T-helper 17 cell (primary cell): ENCODE data around the gene BEND6. TPM values are rescaled to one million over a fixed set of nuclear protein-coding genes. Genes with fewer than 3 reads are reported as not detected.
"Not testable (repeated sequence)": the region's sequence is repeated elsewhere in the genome, so short reads cannot be mapped to it uniquely, and the experiment has no call there.

Experiments
- ATAC-seq: fragments of 150-1000 bp; cut with Tn5 transposase; 2 replicates; pipeline ENCODE4 v1.10.0; 2021; ENCODE audit warnings: mild to moderate bottlenecking, moderate library complexity
- DNase-seq, 3 donors: peaks; one replicate each; pipeline versions ENCODE4 v3.0.0 to v3.0.0-alpha.2; 2020 to 2021
- H3K9me3 ChIP-seq: one replicate; pipeline ENCODE4 v1.7.0; 2013; ENCODE audit warnings: low read length, mild to moderate bottlenecking; ENCODE audit not compliant: control insufficient read depth, poor library complexity, severe bottlenecking
- H3K27ac Mint-ChIP-seq: one replicate; pipeline ENCODE4 v1.8.0; 2022; ENCODE audit warnings: mild to moderate bottlenecking, moderate library complexity, mixed read lengths
- H3K27me3 Mint-ChIP-seq: one replicate; pipeline ENCODE4 v1.8.0; 2022; ENCODE audit warnings: mixed read lengths
- H3K36me3 Mint-ChIP-seq: one replicate; pipeline ENCODE4 v1.8.0; 2022; ENCODE audit warnings: low read depth, mixed read lengths
- H3K4me1 Mint-ChIP-seq: one replicate; pipeline ENCODE4 v1.8.0; 2022; ENCODE audit warnings: mild to moderate bottlenecking, mixed read lengths
- H3K4me3 Mint-ChIP-seq: one replicate; pipeline ENCODE4 v1.8.0; 2022; ENCODE audit warnings: mild to moderate bottlenecking, moderate library complexity, mixed read lengths
- total RNA-seq, 4 donors: library from RNA in 2 of 4; stranded (reverse) in 2 of 4; gene quantifications; one replicate each; pipeline ENCODE4 v1.2.3 and lab custom pipeline; 2022 to 2026

Gene BEND6
- total RNA-seq, 2 donors from 2014 or later: not detected

- Mint-ChIP-seq H3K4me3 (no peak overlapping the region), H3K27ac (no peak overlapping the region), H3K27me3 (peaks cover 36% of the 10 kb centered on the region), H3K4me1 (no peaks in the 10 kb centered on the region), H3K36me3 (no peaks in the 10 kb centered on the region)
- DNase-seq: no peak
- H3K9me3 ChIP-seq: peaks cover 3% of the 10 kb centered on the region
- no peak for ATAC-seq
These were observed 74.3 kb downstream of the BEND6 start for GRCh38 chr6:57029213-57029612.

DNA sequence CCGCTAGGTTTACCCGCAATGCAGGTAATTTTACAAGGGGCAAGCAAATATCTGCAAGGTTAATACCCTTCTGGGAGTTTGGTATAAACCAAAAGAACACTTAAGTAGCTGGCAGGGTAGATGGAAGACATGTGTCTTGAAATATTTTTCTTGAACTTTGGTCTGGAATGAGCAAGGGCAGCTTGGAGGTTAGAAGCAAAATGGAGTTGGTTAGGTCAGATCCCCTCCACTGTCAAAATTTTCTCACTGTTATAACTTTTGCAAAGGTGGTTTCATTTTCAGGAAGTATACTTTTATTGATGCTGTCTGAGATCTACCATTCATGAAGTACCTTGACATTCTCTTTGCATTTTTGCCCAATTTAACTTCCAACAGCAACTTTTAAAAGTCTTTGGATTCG lies 78.3 kb downstream of the BEND6 start:
- H3K27me3 Mint-ChIP-seq: peaks cover 68% of the 10 kb centered on the region
- H3K36me3 Mint-ChIP-seq: no peaks in the 10 kb centered on the region
- no peaks in the 10 kb centered on the region for H3K4me1 Mint-ChIP-seq
- no peaks in the 10 kb centered on the region for H3K9me3 ChIP-seq
- H3K4me3 Mint-ChIP-seq: no peak overlapping the region
- DNase-seq: no peak
- no peak overlapping the region for H3K27ac Mint-ChIP-seq
- no peak for ATAC-seq

GRCh38 chr6:57035549-57035948 lies 80.6 kb downstream of the BEND6 start:
- H3K4me3 Mint-ChIP-seq: no peak overlapping the region
- peaks cover 76% of the 10 kb centered on the region for H3K27me3 Mint-ChIP-seq
- H3K9me3 ChIP-seq: no peaks in the 10 kb centered on the region
- no peak overlapping the region for H3K27ac Mint-ChIP-seq
- no peaks in the 10 kb centered on the region for H3K36me3 Mint-ChIP-seq
- no peak for ATAC-seq
- no peaks in the 10 kb centered on the region for H3K4me1 Mint-ChIP-seq
- no peak for DNase-seq

DNA sequence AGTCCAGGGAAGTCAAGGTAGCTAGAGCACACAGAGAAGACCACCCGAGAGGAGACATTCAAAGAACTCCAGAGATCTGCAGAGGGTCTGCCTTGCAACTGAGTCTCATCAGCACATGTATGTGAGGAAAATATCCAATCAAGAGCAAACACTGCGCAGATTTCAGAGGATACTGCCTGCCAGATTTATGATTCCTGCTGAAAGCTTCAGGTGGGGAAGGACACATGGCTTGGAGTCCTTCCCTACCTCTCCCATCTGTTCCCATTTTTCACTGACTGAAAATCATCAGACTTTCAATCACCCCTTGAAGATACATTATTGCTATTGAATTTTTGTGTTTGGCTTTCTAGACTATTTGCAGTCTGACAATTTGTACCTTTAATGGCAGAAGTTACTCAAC lies 84.0 kb downstream of the BEND6 start:
- H3K36me3 Mint-ChIP-seq: no peaks in the 10 kb centered on the region
- H3K4me3 Mint-ChIP-seq: no peak overlapping the region
- peaks cover 75% of the 10 kb centered on the region for H3K27me3 Mint-ChIP-seq
- H3K4me1 Mint-ChIP-seq: no peaks in the 10 kb centered on the region
- no peak overlapping the region for H3K27ac Mint-ChIP-seq
- H3K9me3 ChIP-seq: no peaks in the 10 kb centered on the region
- ATAC-seq: no peak
- no peak for DNase-seq

GRCh38 chr6:57040011-57040410 lies 85.1 kb downstream of the BEND6 start:
- no peaks in the 10 kb centered on the region for H3K9me3 ChIP-seq
- Mint-ChIP-seq H3K27me3 (peaks cover 74% of the 10 kb centered on the region), H3K27ac (no peak overlapping the region), H3K4me3 (no peak overlapping the region), H3K36me3 (no peaks in the 10 kb centered on the region), H3K4me1 (no peaks in the 10 kb centered on the region)
- ATAC-seq: no peak
- no peak for DNase-seq

GRCh38 chr6:57044061-57044460 lies 89.2 kb downstream of the BEND6 start:
- H3K4me1 Mint-ChIP-seq: peaks cover 12% of the 10 kb centered on the region

DNA sequence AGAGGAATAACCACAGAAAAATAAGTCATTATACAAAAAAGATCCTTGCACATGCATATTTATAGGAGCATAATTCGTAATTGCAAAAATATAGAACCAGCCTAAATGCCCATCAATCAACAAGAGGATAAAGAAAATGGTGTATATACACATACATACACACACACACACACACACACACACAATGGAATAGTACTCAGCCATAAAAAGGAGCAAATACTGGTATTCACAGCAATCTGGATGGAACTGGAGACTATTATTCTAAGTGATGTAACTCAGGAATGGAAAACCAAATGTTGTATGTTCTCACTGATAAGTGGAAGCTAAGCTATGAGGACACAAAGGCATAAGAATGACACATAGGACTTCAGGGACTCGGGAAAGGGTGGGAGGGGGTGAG lies 89.7 kb downstream of the BEND6 start:
- H3K27ac Mint-ChIP-seq: no peak overlapping the region
- H3K4me3 Mint-ChIP-seq: no peak overlapping the region
- peaks cover 2% of the 10 kb centered on the region for H3K36me3 Mint-ChIP-seq
- no peaks in the 10 kb centered on the region for H3K9me3 ChIP-seq
- ATAC-seq: no peak
- H3K27me3 Mint-ChIP-seq: peaks cover 34% of the 10 kb centered on the region
- no peak for DNase-seq
- peaks cover 16% of the 10 kb centered on the region for H3K4me1 Mint-ChIP-seq

More at GRCh38 chr6:57044061-57044460, 89.2 kb downstream of the BEND6 start:
- not testable (repeated sequence) for H3K9me3 ChIP-seq, DNase-seq, H3K36me3 Mint-ChIP-seq, ATAC-seq, H3K4me3 Mint-ChIP-seq, H3K27ac Mint-ChIP-seq
- H3K27me3 Mint-ChIP-seq: peaks cover 39% of the 10 kb centered on the region

DNA sequence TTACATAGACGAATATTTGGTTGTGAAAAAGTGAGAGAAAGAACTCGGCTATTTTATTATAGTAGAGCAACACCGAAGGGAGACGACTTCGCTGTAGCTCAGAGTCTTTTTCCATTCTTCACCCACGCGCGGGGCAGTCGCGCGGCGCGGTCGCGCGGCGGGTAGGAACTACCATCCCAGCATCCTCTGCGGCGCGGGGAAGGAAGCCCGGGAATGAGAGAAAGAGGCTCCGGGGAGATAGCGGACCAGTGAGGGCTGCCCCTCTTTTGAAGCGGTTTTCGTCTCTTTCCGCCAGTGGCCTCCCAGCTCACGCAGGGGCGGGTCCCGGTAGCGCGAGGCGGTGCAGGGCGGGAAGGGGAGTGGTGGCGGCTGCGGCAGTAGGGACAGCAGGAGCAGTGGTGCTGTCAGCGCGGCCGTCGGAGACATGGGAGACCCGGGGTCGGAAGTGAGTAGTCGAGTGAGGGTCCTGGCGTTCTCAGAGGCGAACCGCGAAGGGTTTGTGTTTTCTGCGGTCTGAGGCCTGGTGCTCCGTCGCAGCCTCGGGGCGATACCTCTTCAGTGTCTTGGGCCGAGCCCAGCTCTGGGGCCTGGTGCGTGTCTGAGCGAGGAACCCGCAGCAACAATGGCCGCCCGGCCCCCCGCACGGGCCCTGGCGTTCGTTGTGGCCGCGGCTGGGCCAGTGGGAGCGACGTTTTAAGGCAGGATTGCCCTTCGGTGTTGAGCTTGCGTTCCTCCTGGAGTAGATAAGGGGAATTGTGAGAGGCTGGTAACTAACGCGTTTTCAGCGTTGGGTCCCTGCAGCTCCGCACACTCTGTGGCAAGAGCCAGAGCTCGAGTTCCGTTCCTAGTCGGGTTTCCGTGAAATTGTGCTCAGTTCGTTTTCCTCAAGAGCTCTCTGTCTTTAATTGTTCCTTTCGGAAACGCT lies 91.7 kb downstream of the BEND6 start, which contains the start of gene KIAA1586:
Gene KIAA1586, plus strand, starts transcription at position 362 of the 925 bp plus-strand sequence. Its CDS starts 63 bp downstream, at position 425.
- peaks cover 19% of the 10 kb centered on the region for H3K4me1 Mint-ChIP-seq
- peak within 1 kb of the TSS; percentile 96 for H3K4me3 Mint-ChIP-seq
- not testable (repeated sequence) for H3K9me3 ChIP-seq, H3K36me3 Mint-ChIP-seq
- DNase-seq (peak; percentile 61 to 73 (median 66)), ATAC-seq (peak; percentile 91)
- H3K27ac Mint-ChIP-seq: peak within 1 kb of the TSS; percentile 93
- H3K27me3 Mint-ChIP-seq: peaks cover 14% of the 10 kb centered on the region

GRCh38 chr6:57047257-57047585 lies 92.3 kb downstream of the BEND6 start:
- H3K36me3 Mint-ChIP-seq: not testable (repeated sequence)

DNA sequence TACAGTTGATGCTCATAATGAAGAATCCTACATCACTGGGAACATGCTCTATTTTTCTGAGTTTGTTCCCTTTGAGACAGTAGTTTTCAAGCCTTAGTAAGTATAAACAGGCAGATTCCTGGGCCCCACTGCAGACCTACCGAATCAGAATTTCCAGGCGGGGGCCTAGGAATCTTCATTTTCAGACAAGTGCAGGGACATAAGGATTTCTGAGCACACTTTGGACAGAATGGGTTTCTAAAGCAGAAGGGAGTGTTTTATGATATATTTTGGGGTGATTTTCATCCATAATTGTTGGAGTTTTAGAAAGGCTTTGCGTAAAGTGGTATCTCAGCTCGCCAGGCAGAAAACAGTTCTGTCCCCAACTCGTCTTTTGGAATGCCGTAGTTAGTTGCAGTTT lies 93.0 kb downstream of the BEND6 start:
- not testable (repeated sequence) for H3K27ac Mint-ChIP-seq, DNase-seq, H3K9me3 ChIP-seq, ATAC-seq, H3K36me3 Mint-ChIP-seq
- H3K4me3 Mint-ChIP-seq: peak overlapping the region; percentile 73
- H3K4me1 Mint-ChIP-seq: peaks cover 19% of the 10 kb centered on the region
- peaks cover 10% of the 10 kb centered on the region for H3K27me3 Mint-ChIP-seq

More at GRCh38 chr6:57047257-57047585, 92.3 kb downstream of the BEND6 start:
- DNase-seq, H3K4me3 Mint-ChIP-seq, H3K9me3 ChIP-seq, H3K27ac Mint-ChIP-seq: not testable (repeated sequence)
- Mint-ChIP-seq H3K4me1 (peaks cover 19% of the 10 kb centered on the region), H3K27me3 (peaks cover 10% of the 10 kb centered on the region)
- ATAC-seq: peak; percentile 47

DNA sequence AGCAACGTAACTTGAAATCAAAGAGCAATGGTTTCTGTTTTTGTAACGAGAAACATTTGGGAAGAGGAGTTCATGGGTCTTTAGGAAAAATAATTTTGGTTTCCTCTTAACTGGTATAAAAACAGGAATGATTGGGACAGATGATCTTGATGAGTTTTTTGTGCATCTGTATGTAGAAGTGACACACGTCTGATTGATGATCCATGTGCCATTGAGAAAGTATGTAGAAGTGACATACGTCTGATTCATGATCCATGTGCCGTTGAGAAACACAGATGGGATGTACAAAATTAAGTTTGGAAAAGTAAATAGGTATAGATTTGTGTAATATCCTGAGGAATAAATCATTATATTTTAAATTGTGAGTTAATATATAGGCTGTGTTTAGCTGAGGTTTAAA lies 93.7 kb downstream of the BEND6 start:
- Mint-ChIP-seq H3K4me3 (peak overlapping the region; percentile 73), H3K4me1 (peaks cover 21% of the 10 kb centered on the region), H3K27ac (no peak overlapping the region), H3K27me3 (peaks cover 9% of the 10 kb centered on the region), H3K36me3 (peaks cover 4% of the 10 kb centered on the region)
- ATAC-seq (no peak), DNase-seq (no peak)
- H3K9me3 ChIP-seq: no peaks in the 10 kb centered on the region

- no peaks in the 10 kb centered on the region for H3K27me3 Mint-ChIP-seq
- no peak overlapping the region for H3K4me3 Mint-ChIP-seq
- no peaks in the 10 kb centered on the region for H3K9me3 ChIP-seq
- peaks cover 2% of the 10 kb centered on the region for H3K36me3 Mint-ChIP-seq
- no peak for DNase-seq
- peaks cover 6% of the 10 kb centered on the region for H3K4me1 Mint-ChIP-seq
- H3K27ac Mint-ChIP-seq: no peak overlapping the region
- ATAC-seq: no peak
These were observed 108.9 kb downstream of the BEND6 start for GRCh38 chr6:57063847-57064246.

DNA sequence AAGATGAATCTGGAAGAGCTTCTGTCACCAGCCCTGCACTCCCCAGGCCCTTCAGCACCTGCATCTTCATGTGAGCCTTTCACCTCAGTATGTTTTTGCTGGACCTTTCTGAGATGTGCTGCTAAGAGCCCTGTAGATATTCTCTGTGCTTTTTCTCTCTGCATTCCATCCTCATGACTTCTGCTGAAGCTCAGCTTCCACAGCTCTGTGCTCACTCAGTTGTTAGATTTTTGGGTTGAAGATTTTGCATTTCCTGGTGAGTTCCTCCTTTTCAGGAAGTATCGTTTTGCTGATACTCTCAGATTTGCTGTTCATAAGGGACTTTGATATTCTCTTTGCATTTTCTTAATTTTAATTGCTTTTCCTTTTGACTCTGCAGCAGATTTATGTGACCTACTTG lies 109.9 kb downstream of the BEND6 start:
- ATAC-seq: no peak
- Mint-ChIP-seq H3K36me3 (peaks cover under 1% of the 10 kb centered on the region), H3K4me3 (no peak overlapping the region), H3K27ac (no peak overlapping the region), H3K27me3 (no peaks in the 10 kb centered on the region), H3K4me1 (peaks cover 6% of the 10 kb centered on the region)
- H3K9me3 ChIP-seq: no peaks in the 10 kb centered on the region
- no peak for DNase-seq

GRCh38 chr6:57068061-57068460 lies 113.2 kb downstream of the BEND6 start:
- Mint-ChIP-seq H3K27ac (peak overlapping the region; percentile 22), H3K4me3 (no peak overlapping the region), H3K27me3 (no peaks in the 10 kb centered on the region), H3K36me3 (no peaks in the 10 kb centered on the region), H3K4me1 (peaks cover 6% of the 10 kb centered on the region)
- no peak for ATAC-seq
- H3K9me3 ChIP-seq: no peaks in the 10 kb centered on the region
- DNase-seq: no peak
